DOHH2 (cell line): ENCODE measurements around the gene TRIP4.

Experiments
- EZH2phosphoT487 ChIP-seq: fragments of 200-600 bp; sonication (generic); IDR thresholded peaks from 2 replicates; pipeline ENCODE4 v1.6.1; 2017; ENCODE audit warnings: borderline replicate concordance, mild to moderate bottlenecking, antibody characterized with exemption, low read length, moderate library complexity, mixed read lengths
- TF ChIP-seq, protein P1 (sequence below): fragments of 200-600 bp; sonication (generic); IDR thresholded peaks from one replicate; pipeline ENCODE4 v1.5.1; 2014; ENCODE audit warnings: antibody characterized with exemption, mild to moderate bottlenecking, low read depth, low read length; ENCODE audit not compliant: poor library complexity, severe bottlenecking

- no peak for TF ChIP-seq EZH2phosphoT487
- TF ChIP-seq, protein P1, sequence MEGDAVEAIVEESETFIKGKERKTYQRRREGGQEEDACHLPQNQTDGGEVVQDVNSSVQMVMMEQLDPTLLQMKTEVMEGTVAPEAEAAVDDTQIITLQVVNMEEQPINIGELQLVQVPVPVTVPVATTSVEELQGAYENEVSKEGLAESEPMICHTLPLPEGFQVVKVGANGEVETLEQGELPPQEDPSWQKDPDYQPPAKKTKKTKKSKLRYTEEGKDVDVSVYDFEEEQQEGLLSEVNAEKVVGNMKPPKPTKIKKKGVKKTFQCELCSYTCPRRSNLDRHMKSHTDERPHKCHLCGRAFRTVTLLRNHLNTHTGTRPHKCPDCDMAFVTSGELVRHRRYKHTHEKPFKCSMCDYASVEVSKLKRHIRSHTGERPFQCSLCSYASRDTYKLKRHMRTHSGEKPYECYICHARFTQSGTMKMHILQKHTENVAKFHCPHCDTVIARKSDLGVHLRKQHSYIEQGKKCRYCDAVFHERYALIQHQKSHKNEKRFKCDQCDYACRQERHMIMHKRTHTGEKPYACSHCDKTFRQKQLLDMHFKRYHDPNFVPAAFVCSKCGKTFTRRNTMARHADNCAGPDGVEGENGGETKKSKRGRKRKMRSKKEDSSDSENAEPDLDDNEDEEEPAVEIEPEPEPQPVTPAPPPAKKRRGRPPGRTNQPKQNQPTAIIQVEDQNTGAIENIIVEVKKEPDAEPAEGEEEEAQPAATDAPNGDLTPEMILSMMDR = no peak
Observed at GRCh38 chr15:64412216-64412615, 24.6 kb downstream of the TRIP4 start.
